NOMO-1 (cell line): ENCODE measurements around the gene FAR2.

Source experiments
- DNase-seq, 2 experiments: peaks; one replicate each; lab custom pipeline; 2025; ENCODE audit not compliant: unreplicated experiment in 2 of 2; lab: John Stamatoyannopoulos, UW

The FAR2 gene

DNA sequence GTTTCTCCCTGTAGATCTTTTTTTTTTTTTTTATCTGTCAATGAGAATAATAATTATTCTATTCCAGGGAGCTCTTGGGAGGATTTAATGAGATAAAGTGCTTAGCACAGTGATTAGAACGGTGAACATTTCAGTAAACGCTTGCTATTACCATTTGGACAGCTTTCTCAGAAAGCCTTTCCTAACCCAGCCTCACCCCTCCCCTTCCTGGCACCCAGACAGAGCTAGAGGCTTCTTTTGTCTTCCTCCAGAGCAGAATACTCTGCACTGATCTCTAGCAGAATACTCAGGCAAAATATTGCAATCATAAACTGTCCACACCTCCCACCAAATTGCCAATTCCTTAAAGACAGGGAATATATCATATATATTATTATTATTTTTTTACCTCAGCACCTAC is 165.3 kb downstream of the FAR2 start:
- DNase-seq = no peak

DNA sequence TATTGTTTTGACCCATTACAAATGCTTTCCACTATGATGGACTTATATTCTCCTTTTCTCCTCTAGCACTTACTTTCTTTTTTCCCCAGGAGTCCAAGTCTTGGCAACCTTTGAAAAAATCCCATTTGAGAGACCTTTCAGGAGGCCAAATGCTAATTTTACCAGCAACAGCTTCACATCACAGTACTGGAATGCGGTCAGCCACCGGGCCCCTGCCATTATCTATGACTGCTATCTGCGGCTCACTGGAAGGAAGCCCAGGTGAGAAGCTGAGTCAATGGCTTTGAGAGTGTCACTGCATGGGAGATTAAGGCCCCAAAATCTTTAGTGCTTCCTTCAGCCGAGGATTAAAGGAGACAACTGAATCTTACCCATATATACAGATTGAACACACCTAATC is 167.7 kb downstream of the FAR2 start:
- no peak for DNase-seq

- peak; percentile 73 to 74 for DNase-seq
Observed at GRCh38 chr12:29317556-29318363, 168.7 kb downstream of the FAR2 start.

DNA sequence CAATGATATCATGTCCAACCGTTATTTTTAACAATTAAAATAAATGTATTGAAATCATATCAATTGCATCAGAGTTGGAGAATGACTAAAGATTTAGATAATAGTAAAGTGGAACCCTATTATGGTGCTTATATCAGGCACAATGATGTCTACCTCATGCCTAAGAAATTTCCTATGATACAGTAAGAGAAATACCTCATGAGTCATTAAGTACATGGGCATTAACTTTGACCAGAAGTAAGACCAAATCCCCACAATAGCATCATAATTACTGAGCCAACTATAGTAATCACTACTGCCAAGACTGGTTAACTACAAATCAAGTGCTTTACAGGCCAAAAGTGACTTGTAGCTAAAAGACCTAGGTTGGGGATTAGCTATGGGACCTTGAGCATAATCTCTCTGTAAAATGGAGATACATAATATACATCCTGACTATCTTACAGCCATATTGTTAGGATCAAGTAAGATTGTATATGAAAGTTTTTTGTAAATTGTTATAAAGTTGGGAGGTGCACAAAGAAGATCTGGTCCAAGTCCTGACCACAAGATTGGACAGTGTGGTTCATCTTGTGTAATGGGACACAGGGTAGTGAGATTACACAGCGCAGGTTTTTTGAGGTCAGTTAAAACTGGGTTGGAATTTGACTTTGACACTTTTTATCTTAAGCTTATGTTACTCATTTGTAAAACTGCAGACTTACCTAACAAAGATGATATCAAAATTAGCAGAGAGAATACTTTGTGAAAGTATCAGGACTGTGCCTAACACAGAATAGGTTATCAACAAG is 171.4 kb downstream of the FAR2 start:
- no peak for DNase-seq

- no peak for DNase-seq
Observed at GRCh38 chr12:29322157-29322556, 173.1 kb downstream of the FAR2 start.

GRCh38 chr12:29329411-29329810 is 180.3 kb downstream of the FAR2 start:
- DNase-seq = no peak

GRCh38 chr12:29333178-29333577 is 184.1 kb downstream of the FAR2 start:
- peak; percentile 4 to 7 for DNase-seq

DNA sequence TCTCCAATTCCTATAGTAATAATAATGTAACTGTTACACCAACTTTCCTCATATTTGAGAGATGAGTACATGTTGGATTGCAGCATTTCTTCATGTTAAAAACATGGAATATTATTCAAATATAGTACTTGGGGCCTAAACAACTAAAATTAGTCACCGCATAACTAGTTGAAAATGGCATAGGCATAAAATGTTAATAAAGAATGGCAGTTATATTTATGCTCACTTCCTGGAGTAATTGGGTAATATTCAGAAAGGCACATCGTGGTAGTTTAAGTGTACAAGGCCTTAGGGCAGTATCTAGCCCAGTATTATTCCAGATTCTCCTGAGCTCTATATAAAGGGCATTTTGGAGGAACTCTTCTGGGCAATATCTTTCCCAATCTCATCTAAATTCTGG is 185.9 kb downstream of the FAR2 start:
- no peak for DNase-seq

GRCh38 chr12:29337325-29337724 is 188.2 kb downstream of the FAR2 start:
- no peak for DNase-seq

- no peak for DNase-seq
Observed at GRCh38 chr12:29343022-29343799, 194.1 kb downstream of the FAR2 start.

DNA sequence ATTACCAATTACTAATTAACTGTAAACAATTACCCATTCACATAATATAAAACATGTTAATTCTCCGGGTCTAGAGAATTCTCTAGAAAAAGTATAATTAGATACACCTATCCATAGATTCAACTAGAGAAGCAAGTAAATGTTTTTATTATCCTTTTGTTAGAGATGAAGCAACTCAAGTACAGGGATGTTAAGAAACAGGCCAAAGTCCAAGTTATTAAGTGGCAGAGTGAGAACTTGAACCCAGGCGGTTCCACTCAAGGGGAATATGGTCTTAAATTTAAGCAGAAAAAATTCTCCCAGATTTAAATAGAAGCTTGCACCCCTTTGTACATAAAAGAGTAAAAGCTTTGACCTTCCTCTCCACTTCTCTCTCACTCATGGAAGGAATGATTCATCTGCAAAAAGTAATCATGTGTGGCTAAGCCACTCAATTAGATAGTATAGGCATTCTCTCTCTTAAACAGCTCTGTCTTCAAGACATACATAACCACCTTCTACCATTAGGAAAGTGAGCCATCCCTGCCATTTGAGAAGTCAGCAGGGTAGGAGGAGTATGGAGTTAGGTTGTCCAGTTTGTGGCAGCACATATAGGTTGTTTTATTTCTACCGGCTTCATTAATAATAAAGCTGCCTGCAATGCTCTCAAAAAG is 197.8 kb downstream of the FAR2 start:
- DNase-seq = peak in 1 of 2 experiments; percentile 16

DNA sequence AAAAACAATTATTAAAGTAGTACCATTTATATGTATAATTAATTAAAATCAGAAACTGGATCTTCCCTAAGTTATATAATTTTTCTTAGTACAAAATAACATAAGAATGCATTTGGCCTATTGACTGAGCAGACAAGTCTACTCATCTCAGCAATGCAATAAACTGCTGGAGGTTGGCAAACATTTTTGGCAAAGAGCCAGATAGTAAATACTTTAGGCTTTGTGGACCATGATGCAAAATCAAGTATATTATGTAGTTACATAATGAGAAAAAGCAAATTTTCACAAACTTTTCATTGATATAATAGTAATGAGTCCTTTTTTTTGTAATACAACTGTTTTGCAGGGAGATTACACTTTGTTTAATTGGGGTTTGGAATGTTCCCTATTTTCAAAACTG is 201.0 kb downstream of the FAR2 start:
- DNase-seq = peak in 1 of 2 experiments; percentile 3

DNA sequence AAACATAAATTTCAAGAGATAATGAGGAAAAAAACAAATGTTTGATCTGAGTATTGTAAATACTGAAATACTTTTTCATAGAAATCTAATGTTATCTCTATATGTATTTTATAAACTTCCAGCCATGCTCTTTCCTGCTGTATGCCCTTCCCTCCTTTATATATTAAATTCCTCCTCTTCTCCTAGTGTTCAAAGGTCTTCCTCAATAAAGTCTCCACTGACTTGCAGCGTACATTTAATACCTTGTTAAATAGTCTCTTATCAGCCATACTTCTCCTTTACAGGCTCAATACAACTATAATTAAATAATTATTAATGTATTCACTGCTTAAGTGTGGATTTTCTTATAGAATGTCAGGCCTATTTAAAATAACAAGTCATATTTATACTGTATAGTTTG is 205.9 kb downstream of the FAR2 start:
- no peak for DNase-seq

DNA sequence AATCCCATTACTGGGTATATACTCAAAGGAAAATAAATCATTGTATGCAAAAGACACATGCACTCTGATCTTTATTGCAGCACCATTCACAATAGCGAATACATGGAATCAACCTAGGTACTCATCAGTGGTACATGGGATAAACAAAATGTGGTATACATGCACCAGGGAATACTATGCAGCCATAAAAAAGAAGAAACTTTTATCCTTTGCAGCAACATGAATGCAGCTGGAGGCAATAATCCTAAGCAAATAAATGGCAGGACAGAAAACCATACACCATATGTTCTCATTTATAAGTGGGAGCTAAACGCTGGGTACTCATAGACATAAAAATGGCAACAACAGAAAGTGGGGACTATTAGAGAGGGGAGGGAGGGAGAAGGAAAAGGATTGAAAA is 216.0 kb downstream of the FAR2 start:
- DNase-seq = no peak

- no peak for DNase-seq
Observed at GRCh38 chr12:29374012-29374411, 224.9 kb downstream of the FAR2 start.

DNA sequence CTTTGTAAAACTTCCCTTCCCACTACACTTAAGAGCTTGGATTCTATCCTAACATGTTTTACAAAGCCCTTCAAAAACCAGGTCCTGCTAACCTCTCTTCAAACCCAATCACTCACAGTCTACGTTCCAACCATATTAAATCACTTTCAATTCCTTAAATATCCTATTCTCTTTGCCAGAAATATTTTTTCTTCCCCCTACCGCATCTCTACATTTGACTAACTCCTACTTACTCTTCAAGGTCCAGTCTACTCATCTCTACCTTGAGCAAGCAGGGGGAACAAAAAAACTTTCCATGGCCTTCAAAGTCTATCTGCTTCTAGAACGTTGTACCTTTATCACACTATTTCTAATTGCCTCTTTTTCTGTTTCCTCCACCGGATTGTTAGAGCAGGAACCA is 225.8 kb downstream of the FAR2 start:
- DNase-seq = no peak

GRCh38 chr12:29376118-29376517 is 227.0 kb downstream of the FAR2 start:
- DNase-seq = no peak

DNA sequence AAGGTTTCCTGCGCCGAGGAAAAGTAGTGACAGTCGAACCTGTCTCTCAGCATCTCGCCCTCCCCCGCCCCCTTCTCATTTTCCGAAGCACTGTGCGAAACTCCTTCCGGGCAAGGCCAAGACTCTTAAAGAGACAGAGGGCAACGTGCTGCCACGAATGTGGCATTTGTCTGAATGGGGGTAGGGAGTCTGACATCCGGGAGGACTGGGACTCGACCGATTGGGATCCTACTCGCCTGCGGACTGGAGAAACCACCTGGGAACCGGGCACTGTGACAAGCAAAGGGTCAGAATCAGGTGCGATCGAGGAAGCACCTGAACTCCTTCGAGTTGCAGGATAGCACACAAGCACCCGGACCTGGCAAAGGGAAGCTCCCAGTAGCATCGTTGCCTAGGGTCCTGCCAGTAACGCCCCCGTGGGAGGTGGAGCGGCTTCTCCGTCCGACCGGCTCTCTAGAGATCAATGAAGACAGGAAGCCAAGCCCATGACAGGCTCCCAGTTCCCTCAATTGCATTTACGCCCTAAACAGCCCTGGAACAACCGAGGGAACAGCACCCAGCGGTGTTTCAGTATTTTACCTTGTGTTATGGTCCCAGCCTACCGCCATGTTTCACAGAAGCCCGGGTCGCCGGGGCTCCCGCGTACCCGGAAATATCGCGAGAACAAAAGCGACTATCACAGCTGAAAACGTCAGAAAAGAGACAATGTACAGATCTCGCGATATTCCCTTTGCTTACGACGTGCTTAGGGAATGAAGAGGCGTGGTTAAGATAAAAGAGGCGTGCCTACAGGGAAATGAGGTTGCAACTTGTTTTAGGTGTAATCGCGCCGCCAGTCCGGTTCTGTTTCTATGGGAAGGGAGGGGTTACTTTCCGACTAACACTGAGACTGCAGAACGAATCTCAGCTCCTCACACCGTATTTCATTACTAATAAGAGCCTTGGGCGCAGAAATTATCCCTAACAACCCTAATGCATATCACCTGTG is 231.8 kb downstream of the FAR2 start, which contains the start of gene ERGIC2:
TSS of gene ERGIC2 (minus strand) at position 637 of the 988 bp plus-strand sequence. CDS start 9,539 bp downstream, outside the sequence.
- DNase-seq = peak; percentile 92 to 99

GRCh38 chr12:29382251-29382650 is 233.2 kb downstream of the FAR2 start:
- DNase-seq = no peak
